Airway epithelial cell (primary cell): ENCODE results near the gene EXOC7. TPM values are rescaled to one million over a fixed set of nuclear protein-coding genes. Genes with fewer than 3 reads are reported as not detected.

ENCODE experiments used
- total RNA-seq: library from RNA; depleted of rRNA; stranded (reverse); fragments of >200 nt; gene quantifications from 2 replicates; pipeline ENCODE4 v1.2.3, GENCODE V29; 2015

EXOC7 gene
- 36.3 and 55.8 TPM in 2 replicates for total RNA-seq

GRCh38 chr17:76103274-76104139, at the start of gene EXOC7:
Gene EXOC7 (minus strand): TSS chr17:76103787. CDS start chr17:76103692, 95 bp downstream.

GRCh38 chr17:76141212-76142038, 37.8 kb upstream of the EXOC7 start, which contains the start of gene FOXJ1:
Gene FOXJ1 (minus strand): TSS chr17:76141245. CDS start chr17:76140395, 850 bp downstream.

DNA sequence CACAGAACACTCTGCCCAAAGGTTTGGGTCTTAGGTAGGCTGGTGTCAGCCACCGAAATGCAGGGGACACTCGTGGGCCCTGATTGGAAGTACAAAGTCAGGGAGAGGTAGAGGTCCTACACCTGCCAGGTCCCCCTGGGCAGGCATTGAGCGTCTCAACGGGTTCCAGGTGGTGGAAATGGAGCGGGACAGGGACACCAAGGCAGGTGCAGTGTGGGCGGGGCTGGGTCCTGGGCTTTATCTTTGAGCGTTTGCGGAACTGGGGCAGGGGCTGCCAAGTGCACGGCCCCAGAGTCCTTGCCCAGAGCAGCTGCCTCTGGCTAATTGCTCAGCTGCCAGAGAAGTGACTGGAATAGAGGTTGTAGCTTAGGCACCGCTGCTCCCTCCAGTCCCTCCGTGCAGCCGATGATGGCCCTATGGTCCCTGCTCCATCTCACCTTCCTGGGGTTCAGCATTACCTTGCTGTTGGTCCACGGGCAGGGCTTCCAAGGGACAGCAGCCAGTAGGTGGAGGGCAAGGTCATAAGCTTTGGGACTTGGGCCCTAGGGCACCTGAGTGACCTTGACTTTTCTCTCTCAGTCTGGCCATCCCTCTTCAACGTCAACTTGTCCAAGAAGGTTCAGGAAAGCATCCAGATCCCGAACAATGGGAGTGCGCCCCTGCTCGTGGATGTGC, 24.6 kb downstream of the EXOC7 start, which contains the start of gene ZACN:
Gene ZACN, plus strand, starts transcription at position 323 of the 675 bp plus-strand sequence. Its CDS starts 83 bp downstream, at position 406.

GRCh38 chr17:76074390-76075363, 28.9 kb downstream of the EXOC7 start, which contains the start of gene GALR2:
Gene GALR2 (plus strand): TSS chr17:76074781. CDS start chr17:76074884, 103 bp downstream.

GRCh38 chr17:76072148-76072858, 31.3 kb downstream of the EXOC7 start, which contains the start of gene SRP68:
Gene SRP68 (minus strand): TSS chr17:76072517. CDS start chr17:76072491, 26 bp downstream.

Other genes with a start within 250 kb of the EXOC7 start
- gene WBP2, start 248.5 kb downstream of the EXOC7 start, total RNA-seq, result 39.0 and 54.4 TPM in 2 replicates
- gene TRIM47, start 225.2 kb downstream of the EXOC7 start, total RNA-seq, result 29.3 and 32.2 TPM in 2 replicates
- gene TRIM65, start 206.8 kb downstream of the EXOC7 start, total RNA-seq, result 28.1 and 28.6 TPM in 2 replicates
- gene MRPL38, start 198.9 kb downstream of the EXOC7 start, total RNA-seq, result 31.9 and 35.0 TPM in 2 replicates
- 10.6 and 11.6 TPM in 2 replicates for gene FBF1, start 162.7 kb downstream of the EXOC7 start, total RNA-seq
- gene ACOX1, start 124.6 kb downstream of the EXOC7 start, total RNA-seq, result 30.5 and 33.6 TPM in 2 replicates
- gene TEN1, start 124.5 kb downstream of the EXOC7 start, total RNA-seq, result 13.0 and 20.4 TPM in 2 replicates
- 0.56 TPM in 1 of 2 replicates, not detected in the other for gene CDK3, start 102.9 kb downstream of the EXOC7 start, total RNA-seq
- 101 and 120 TPM in 2 replicates for gene EVPL, start 76.5 kb downstream of the EXOC7 start, total RNA-seq
- gene SRP68, start 31.3 kb downstream of the EXOC7 start, total RNA-seq, result 39.3 and 53.4 TPM in 2 replicates
- 0.14 and 0.78 TPM in 2 replicates for gene GALR2, start 29.0 kb downstream of the EXOC7 start, total RNA-seq
- not detected in 2 replicates for gene ZACN, start 24.6 kb downstream of the EXOC7 start, total RNA-seq
- not detected in 2 replicates for gene FOXJ1, start 37.5 kb upstream of the EXOC7 start, total RNA-seq
- gene RNF157, start 136.7 kb upstream of the EXOC7 start, total RNA-seq, result 0.07 and 1.4 TPM in 2 replicates
- 11.7 and 13.0 TPM in 2 replicates for gene UBALD2, start 161.6 kb upstream of the EXOC7 start, total RNA-seq
- gene QRICH2, start 204.5 kb upstream of the EXOC7 start, total RNA-seq, result 0.78 and 1.3 TPM in 2 replicates